GM18498 (cell line): ENCODE measurements around the gene HSD11B1.

Experiments used
- ATAC-seq: cut with Tn5 transposase; IDR thresholded peaks from one replicate; pipeline ENCODE4 v1.9.1; 2021; ENCODE audit warnings: mild to moderate bottlenecking, moderate library complexity; ENCODE audit not compliant: unreplicated experiment

Gene HSD11B1

DNA sequence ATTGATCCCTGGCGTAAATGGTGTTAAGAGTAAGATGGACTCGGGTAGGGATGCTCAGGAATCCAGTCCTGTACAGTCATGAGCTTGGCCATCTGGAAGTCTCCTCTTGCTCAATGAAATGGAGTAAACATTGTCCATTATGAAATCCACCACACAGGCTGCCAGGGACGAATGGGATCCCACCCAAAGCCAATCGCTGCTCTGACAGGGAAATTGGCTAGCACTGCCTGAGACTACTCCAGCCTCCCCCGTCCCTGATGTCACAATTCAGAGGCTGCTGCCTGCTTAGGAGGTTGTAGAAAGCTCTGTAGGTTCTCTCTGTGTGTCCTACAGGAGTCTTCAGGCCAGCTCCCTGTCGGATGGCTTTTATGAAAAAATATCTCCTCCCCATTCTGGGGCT, at the start of gene HSD11B1:
TSS of gene HSD11B1 (plus strand) at position 263 of the 400 bp plus-strand sequence. CDS start at position 360, 97 bp downstream.
- ATAC-seq: no peak

DNA sequence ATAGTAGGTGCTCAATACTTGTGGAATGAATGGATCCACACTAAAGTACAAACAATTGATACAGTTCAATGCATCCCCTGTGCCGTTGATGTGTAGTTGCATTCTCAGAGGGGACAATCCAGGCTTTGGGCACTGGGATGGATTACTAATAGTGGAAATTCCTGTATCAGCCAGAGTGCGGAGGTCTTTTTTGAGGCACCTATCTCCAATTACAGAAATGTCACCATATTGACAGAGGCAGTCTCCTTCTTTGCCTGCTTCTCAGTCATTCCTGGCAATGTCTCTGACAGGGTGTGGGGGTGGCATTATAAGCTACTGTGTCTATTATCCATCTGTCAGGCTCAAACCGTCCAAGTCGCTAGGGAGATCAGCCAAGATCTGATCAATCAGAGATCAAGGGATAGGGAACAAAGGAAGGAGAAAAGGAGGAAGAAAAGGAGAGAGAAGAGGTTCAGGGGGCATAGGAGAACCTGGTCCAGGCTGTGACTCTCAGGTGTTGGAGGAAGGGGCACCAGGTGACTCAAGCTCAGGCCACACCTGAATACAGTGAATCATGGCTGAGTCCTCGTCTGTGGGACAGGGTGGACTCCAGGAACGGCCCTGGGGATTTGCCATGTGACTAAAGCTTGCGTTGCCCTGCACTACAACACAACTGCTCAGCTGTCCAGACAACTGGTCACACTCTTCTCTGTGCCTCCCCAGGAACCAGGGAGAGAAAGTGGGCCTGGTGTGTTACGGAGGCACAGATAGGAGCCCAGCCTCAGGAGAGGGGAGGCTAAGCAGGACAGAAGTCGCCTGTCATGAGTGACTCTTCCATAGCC, 49.0 kb upstream of the HSD11B1 start:
- ATAC-seq: no peak

DNA sequence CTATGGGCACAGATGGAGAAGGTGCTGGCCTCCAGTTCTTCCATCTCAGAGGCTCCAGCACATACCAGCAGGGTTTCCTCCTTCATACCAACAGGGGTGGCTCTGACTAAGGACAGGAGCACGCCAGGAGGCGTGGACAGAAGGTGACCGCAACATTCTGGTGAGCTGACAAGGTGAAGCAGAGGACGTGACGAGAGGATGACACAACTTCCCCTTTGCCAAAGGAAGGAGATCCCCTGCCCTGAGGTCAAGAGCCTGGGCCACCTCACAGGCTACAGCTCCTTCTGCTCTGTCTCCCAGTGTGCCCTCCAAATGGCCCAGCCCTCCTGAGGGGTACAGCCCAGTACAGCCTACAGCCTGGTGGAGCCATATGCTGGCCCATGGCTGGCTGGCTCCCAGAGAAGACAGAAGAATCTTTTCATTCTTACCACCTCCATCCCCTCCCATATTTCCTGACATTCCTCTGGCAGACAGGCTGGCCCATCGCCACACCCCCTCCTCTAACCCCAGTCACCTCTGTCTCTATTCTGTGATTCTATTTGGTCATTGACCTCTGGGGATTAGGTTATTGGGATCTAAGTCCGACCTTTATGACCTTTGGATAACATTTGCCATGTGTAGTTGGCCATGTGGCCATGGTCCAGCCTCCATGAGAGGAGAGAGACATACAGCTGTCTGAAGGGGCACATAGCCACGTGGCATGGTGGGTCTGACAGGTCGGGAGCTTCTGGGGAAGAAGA, 47.3 kb upstream of the HSD11B1 start:
- no peak for ATAC-seq

DNA sequence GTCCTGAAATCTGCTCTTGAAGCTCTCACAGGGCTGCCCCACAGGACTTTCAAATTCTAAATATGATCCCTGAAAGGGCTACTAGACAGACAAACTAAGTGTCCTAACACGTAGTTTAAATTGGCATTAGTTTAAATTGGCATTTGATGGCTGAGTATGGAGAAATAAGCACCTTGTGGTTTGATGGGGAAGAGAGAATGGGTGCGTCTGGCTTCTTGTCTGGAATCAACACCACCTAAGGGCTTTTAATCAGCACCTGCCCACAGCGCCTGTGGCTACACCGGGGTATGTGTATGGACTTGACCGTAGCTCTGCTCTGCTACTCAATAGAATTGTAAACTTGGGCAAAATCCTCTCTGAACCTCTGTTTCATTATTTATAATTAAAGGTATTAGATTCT, 46.7 kb upstream of the HSD11B1 start:
- no peak for ATAC-seq

DNA sequence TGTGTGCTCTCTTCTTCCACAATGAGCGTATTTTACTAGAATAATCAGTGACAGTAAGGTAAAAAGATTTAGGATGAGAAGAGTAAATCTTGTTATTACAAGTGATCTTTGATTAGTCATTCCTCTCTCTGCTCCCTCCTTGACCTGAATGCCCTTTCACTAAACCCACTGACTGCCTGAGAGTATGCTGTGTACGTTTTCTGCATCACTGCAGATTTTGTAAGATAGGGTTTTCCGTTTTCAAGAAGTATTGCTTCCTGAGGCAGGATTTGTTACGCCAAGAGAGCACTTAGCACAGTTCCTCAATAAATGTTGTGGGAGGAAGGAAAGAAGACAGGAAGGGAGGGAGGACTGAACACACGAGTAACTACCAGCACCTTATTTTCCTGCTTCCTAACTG, 44.7 kb upstream of the HSD11B1 start:
- ATAC-seq: peak; percentile 78

DNA sequence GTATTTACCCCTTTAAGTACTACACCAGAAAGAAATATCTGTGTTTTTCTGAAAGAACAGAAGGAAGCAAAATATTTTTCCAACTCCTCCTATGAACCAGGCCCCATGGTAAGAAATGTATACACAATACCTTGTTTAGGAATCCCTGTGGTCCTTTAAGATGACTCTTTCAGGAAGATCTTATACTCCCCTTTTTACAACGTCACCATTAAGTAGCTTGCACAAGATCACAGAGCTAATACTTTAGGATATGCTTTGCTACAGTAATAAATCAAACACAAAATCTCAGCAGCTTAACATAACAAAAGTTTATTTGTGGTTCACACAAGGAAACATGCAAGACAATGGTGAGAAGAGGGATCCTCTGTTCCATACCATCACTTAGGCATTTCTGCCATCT, 43.6 kb upstream of the HSD11B1 start:
- ATAC-seq: no peak

DNA sequence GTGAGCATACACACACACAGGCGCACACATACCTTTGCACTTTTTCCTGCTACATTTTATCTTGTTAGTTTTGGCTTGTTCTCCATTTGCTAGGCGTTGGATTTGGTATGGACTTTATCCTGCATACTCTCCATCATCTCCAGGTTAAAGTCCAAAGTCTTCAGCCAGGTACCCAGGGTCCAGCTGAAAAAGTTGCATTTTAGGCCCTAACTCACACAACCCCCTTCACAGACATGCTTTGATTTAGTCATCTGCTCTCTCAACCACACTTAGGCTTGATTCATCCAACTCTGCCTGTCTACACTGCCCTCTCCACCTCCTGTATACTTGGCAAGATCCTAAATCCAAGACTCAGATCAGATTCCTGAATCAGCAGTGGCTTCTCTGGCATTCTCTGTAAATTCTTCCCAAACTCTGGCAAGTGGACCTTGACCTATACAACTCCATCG, 41.7 kb upstream of the HSD11B1 start:
- ATAC-seq: no peak

DNA sequence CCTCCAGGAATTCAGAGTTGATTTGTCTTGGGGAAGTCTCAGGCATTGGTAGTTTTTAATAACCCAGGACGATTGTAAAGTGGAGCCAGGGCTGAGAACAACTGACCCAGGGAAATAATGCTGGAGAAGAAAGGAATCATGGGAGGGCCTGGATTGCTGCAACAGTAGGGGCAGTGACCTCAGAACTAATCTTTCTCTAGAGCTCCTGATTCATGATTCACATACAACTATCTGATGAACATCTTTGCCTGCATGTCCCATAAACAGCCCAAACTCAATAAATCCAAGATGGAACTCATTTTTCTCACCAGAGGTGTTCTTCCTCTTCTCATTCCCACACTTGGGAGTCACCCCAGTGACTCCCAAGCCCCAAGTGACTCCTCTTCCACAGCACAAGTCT, 37.5 kb upstream of the HSD11B1 start:
- ATAC-seq: no peak

DNA sequence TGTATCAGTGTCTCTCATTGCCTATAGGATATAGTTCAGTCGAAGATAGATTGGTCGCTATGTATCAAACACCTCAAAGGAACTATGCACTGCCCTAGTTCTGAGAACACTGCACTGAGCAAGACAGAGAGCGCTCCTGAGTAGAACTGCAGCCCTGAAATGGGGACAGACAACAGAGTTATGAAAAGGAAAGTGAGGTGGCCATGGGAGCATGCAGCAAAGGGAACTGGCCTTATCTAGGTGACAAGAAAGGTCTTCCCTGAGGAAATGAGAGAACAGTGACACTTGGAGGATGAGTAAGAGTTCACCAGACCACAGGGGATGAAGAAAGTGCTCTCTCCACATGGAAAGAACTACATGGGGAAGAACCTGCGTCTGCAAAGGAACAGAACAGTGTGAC, 36.9 kb upstream of the HSD11B1 start:
- ATAC-seq: no peak

DNA sequence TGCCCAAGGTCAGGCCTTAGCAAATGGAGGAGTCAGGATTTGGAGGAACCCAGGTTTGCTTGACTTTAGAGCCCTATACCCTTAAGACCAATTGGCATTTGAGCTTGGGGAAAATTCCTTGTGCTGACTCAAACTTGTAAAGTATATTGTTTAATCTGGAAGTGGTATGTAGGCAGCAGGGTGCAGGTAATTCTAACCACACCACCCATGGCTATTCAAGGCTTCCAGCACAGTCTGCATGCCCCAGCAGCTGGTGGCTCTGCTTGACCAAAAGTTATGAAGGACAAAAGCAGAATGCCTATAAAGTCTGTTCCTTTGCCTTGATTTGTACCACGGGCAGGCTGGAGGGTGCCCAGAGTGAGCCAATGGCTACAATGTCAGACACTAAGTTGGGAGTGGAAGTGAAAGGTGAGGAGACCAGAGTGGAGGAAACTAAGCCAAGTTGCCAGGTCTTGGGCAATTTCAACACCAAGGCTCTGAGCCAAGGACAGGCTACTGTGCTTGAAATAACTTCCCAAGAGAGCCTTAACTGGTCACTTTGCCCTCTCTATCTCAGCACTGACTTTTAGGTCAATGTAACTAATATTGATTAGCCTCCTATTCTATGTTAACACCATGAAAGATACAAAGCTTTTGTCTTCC, 34.1 kb upstream of the HSD11B1 start:
- ATAC-seq: no peak

DNA sequence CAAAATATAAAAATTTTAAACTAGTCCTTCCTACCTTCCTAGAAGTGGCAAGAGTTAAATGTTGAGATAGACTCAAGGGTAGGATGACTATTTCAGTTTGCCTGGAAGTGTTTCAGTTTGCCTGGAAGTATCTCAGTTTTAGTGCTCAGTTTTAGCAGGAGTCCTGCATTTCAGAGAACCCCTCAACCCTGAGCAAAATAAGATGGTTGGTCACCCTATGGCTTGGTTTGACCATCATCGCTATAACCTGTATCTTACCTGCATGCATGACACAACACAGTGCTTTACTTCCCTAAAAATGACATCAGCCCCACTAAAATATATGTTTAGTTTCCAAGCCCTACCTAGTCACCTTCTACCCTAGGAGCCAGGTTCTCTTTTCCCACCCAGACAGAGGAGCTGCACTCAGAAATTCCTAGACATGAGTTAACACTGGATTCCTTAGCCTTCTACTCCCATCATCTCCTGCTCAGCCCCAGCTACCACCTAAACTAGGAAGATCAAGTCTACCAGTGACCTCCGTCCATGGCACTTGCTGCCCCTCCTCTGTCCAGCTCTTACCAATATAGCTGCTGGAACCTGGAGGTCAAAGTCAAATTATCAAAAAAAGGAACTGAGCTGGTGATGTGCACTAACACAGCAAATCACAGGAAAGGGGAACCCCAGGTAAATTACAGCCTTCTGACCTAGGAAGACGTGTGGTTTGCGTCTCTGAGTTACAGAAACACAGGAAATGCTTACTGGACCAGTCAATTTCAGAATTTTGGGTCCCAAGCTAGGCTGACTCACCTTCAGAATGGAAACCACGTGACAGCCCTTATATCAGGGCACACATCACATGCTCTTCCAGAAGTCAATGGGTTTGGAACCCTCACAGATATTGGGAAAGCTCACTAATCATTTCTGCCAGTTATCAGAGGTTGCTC, 31.7 kb upstream of the HSD11B1 start:
- peak; percentile 88 for ATAC-seq

DNA sequence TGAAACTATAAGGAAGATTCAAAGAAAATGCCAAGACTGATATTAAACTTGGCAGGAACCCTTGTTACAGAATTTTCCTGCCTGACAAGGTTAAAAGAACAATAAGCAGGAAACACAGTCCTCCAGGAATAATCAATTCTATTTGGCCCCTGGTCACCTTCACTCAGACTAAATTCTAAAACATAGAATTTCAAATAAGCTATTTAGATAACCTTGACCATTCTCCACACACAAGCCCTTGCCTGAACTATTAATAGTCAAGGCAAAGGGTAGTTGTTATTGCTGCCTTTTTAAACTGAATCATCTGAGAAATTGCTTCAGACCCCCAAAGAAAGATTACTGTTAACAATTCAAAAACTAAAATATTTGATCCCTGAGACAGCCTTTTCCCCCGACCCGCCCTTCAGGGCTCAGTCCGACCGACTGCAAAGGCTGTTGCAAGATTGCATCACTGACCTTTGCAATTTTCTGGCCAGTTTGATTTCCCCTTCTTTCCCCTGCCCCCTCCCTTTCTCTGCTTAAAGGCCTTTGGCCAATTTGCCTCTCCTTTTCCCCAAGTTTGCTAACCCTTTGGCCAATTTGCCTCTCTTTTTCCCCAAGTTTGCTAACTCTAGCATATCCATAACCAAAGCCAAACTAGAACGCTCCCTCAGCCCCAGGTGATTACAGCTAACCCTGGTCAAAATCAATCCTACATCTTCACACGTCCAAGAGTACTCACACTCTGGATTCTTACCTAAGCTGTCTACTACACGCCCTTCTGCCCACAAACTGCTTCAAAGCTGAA, 30.8 kb upstream of the HSD11B1 start:
- no peak for ATAC-seq

DNA sequence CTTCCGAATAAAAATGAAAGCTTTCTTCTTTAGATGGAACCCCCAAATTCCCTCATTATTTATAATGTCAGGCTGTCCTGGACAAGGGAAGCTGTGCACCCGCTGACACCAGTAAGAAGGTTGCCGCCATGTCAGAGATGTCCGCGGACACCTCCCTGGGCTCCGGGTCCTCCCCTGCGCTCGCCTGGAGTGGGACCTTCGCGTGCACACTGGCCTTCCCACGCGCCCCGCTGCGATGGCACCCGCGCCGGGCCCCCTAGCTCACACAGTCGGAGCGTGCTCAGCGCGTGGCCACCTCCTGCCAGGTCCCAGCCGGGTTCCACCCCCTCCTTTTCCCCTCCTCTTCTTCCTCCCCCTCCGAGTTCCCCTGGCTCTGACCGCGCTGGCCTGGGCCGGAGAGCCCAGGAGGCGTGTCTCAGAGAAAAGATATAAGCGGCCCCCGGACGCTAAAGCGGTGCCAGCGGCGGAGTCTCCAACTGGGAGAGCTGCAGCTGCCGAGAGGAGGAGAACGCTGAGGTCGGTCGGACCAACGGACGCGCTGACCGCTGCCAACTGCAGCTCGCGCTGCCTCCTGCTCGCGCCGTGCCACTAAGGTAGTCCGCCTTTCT, 29.6 kb upstream of the HSD11B1 start, which contains the start of gene G0S2:
TSS of gene G0S2 (plus strand) at position 456 of the 608 bp plus-strand sequence. CDS start 273 bp downstream, outside the sequence.
- no peak for ATAC-seq

DNA sequence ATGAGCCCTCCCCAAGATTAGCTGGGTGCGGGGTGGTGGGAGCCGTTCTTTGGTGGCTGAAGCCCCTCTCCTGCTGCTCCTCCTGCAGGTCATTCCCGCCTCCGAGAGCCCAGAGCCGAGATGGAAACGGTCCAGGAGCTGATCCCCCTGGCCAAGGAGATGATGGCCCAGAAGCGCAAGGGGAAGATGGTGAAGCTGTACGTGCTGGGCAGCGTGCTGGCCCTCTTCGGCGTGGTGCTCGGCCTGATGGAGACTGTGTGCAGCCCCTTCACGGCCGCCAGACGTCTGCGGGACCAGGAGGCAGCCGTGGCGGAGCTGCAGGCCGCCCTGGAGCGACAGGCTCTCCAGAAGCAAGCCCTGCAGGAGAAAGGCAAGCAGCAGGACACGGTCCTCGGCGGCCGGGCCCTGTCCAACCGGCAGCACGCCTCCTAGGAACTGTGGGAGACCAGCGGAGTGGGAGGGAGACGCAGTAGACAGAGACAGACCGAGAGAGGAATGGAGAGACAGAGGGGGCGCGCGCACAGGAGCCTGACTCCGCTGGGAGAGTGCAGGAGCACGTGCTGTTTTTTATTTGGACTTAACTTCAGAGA, 29.0 kb upstream of the HSD11B1 start:
- no peak for ATAC-seq

DNA sequence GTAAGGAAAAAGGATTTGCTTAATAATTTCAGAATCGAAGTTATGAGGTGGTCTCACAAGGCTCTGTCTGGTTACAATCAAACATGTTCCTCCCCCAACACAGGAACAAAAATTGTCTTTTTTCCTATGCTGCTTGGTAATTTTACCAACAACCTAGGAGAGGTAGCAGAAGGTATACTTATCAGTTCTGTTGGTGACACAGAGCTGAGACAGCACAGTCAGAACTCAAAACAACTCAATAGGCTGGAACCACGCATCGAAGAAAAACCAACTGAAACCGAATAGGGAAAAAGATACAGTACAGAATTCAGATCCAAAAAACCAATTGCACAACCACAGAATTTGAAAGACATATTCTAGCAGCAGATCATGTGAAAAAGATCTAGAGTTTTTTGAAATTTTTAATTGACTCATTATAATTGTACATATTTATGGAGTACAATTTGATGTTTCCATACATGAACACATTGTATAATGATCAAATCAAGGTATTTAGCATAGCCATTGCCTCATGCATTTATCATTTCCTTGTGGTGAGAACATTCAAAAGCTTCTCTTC, 25.6 kb upstream of the HSD11B1 start:
- no peak for ATAC-seq

DNA sequence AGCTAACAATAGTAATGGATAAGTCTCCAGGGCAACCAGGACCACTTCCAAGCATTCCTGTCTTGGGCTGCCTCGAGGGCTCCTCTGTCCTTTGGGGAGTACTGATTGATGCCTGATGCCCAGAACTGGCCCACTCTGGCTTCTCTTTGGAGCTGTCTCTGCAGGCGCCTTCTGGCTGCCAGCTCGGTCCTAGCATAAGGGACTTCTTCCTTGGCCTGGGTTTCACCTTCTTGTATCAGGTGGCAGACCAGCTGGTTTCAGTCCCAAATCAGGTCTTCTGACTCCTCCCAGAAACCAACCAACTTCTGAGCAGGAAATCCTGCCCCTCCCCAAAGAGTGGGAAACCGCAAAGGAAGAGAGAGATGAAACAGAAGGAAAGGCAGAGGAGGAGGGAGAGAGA, 18.8 kb upstream of the HSD11B1 start:
- peak; percentile 69 for ATAC-seq

DNA sequence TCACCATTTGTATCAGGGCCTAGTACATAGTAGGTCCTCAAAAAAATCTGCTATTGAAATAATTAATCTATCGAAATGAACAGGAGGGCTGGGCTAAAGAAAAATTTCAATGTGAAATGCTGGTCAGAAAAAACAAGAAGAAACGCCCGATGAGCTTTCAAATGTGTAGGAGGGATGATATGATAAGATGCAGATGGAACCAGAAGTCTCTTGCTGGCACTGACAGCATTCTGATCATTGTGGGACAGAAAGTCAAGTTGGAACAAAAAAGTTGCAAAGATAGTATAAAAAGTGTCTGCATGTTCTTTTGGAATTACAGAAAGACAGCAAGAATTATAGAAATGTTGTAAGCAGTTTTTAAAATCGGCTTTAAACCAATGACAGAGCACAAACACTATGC, 18.3 kb upstream of the HSD11B1 start:
- no peak for ATAC-seq

DNA sequence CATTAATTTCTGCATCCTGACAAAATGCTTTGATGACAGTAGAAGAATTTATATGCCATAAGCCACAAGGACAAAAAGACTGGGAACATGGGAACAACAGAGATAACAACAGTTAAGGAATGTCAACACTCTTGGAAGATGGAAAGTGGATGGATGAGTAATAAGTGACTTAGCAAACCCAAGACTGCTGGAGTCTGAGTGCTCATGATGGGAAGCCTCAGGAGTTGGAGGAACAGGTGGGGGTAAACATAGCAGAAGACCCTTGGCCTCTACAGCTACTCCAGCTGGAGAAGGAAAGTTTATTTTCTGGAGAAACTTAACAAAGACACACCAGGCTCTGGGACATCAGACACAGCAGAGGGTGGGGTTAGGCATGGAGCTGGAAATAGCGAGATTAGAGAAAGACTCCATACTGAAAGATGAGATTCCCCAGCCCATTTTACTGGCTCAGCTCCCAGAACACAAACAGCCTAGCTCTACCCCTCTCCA, 15.9 kb upstream of the HSD11B1 start:
- no peak for ATAC-seq
